ENCODE data around the gene NPTX1. TPM values are rescaled to one million over a fixed set of nuclear protein-coding genes. Genes with fewer than 3 reads are reported as not detected.

NPTX1 gene
- total and polyA plus RNA-seq, 2 donors (not counting 1 experiment from before 2014, with no cell fraction given) = 0.07 to 0.57 TPM

DNA sequence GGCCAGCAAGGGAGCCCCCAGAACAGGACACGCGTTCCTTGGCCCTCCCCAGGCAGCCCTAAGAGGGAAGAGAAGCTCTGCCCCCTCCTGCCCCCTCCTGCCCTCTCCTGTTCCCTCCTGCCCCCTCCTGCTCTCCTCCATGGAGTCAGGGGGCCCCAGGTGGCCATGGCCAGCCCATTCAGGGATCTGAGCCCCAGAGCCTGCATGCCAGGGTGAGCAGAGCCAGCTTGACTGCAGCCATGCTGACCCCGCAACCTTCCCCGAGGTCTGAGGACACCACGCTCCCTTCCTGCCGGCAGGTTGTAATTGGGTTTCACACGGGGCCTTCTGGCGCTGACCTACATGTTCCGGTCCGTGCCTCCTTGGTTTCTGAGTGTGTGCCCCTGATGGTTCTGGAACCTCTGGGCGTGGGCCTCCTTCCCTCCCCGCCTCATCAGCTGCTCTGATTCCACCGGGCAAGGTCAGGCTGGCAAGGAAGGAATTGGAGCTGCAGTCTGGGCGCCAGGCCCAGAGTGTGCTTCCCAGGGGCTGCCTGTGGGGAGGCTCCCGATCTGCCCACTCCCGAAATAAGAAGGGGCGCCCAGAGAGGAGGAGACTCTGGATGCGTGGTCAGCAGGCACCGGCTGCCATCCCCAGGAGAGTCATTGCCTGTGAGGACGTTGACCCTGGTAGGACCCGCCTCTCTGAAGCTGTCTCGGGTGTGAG is 23.7 kb upstream of the NPTX1 start:
- H2AFZ ChIP-seq (ENCODE audit: insufficient read depth, low read depth, low read length, poor library complexity, severe bottlenecking) = no peak overlapping the region
- ChIA-PET POLR2A (no interaction called here), CTCF (interaction anchor here (0.7 kb wide), 1 partner anchor 73 kb away, joined by 3 read pairs; no protein-coding TSS in a partner anchor)
- H3K27ac Mint-ChIP-seq = no peak overlapping the region
- peaks cover 0 to 3% (median 0%) of the 10 kb centered on the region in 3 donors for H3K9me3 ChIP-seq (ENCODE audit: control extremely low read depth in 1 of 3, control insufficient read depth in 2 of 3, insufficient read depth in 1 of 3, low read length in 2 of 3)
- no peaks in the 10 kb centered on the region for H3K9me3 Mint-ChIP-seq (ENCODE audit: insufficient read depth)
- H3K4me1 Mint-ChIP-seq = peaks cover 1% of the 10 kb centered on the region
- no peak overlapping the region for H3K4me3 ChIP-seq (ENCODE audit: control extremely low read depth in 1 of 5, extremely low read depth in 1 of 5, insufficient read depth in 1 of 5, low read depth in 2 of 5, low read length in 4 of 5)
- ATAC-seq (ENCODE audit: low read depth) = no peak
- no peak overlapping the region for H3K4me3 Mint-ChIP-seq
- H4K20me1 ChIP-seq (ENCODE audit: control insufficient read depth, insufficient read depth, low read length, poor library complexity, severe bottlenecking) = no peaks in the 10 kb centered on the region
- DNase-seq = no peak
- 87% methylated on average over 20 of the region's 22 CpGs for WGBS (ENCODE audit: insufficient coverage)
- H3K27me3 ChIP-seq (replicated peaks in 1 of 4; ENCODE audit: control extremely low read depth in 1 of 4, control insufficient read depth in 3 of 4, insufficient read depth in 4 of 4, low read length in 3 of 4) = peaks cover 0 to 34% (median 2%) of the 10 kb centered on the region in 4 experiments
- H3K79me2 ChIP-seq (ENCODE audit: control insufficient read depth, insufficient read depth, low read length) = no peaks in the 10 kb centered on the region
- H3K4me2 ChIP-seq (replicated peaks; ENCODE audit: low read depth, low read length, poor library complexity, severe bottlenecking) = no peak overlapping the region
- no peak for TF ChIP-seq EZH2 (IDR thresholded peaks at IDR 0.05; ENCODE audit: borderline replicate concordance, insufficient read depth, low read depth, low read length, poor library complexity, severe bottlenecking)
- TF ChIP-seq, protein P1, sequence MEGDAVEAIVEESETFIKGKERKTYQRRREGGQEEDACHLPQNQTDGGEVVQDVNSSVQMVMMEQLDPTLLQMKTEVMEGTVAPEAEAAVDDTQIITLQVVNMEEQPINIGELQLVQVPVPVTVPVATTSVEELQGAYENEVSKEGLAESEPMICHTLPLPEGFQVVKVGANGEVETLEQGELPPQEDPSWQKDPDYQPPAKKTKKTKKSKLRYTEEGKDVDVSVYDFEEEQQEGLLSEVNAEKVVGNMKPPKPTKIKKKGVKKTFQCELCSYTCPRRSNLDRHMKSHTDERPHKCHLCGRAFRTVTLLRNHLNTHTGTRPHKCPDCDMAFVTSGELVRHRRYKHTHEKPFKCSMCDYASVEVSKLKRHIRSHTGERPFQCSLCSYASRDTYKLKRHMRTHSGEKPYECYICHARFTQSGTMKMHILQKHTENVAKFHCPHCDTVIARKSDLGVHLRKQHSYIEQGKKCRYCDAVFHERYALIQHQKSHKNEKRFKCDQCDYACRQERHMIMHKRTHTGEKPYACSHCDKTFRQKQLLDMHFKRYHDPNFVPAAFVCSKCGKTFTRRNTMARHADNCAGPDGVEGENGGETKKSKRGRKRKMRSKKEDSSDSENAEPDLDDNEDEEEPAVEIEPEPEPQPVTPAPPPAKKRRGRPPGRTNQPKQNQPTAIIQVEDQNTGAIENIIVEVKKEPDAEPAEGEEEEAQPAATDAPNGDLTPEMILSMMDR (IDR thresholded peaks at IDR 0.05) = no peak
- H3K4me1 ChIP-seq (ENCODE audit: control insufficient read depth in 2 of 2, insufficient read depth in 2 of 2, low read length in 2 of 2) = no peaks in the 10 kb centered on the region
- no peak overlapping the region for H3K27ac ChIP-seq (ENCODE audit: low read length in 2 of 2)
- no peaks in the 10 kb centered on the region for H3K36me3 ChIP-seq (replicated peaks in 1 of 2; ENCODE audit: control extremely low read depth in 1 of 2, control insufficient read depth in 1 of 2, extremely low read depth in 1 of 2, insufficient read depth in 2 of 2, low read length in 1 of 2)
- H3K27me3 Mint-ChIP-seq = peaks cover 49% of the 10 kb centered on the region
- intact Hi-C loops (cut with micrococcal nuclease) = no loop called here
- H3K9ac ChIP-seq (ENCODE audit: low read length) = no peak overlapping the region

DNA sequence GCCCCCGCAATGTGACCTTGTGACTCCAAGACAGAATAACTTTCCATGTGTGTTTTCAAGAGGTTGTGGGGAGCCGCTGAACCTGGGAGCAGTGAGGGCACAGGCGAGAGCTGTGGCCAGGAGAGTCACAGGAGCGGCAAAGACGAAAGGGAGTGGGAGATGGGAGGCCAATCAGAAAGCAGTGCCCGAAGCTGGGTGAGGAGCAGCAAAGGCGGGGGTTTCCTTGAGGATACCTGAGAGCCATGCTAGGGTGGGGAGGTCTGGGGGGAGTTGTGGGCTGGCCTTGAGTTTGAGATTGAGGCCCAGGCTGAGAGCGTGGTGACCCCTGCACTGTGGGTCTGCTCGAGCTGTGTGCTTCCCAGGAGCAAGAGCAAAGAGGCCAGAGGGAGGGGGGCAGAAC is 23.2 kb upstream of the NPTX1 start:
- no peaks in the 10 kb centered on the region for H4K20me1 ChIP-seq (ENCODE audit: control insufficient read depth, insufficient read depth, low read length, poor library complexity, severe bottlenecking)
- no peak overlapping the region for H3K4me3 ChIP-seq (ENCODE audit: control extremely low read depth in 1 of 5, extremely low read depth in 1 of 5, insufficient read depth in 1 of 5, low read depth in 2 of 5, low read length in 4 of 5)
- intact Hi-C loops (cut with micrococcal nuclease) = no loop called here
- Mint-ChIP-seq H3K27me3 (peaks cover 47% of the 10 kb centered on the region), H3K27ac (no peak overlapping the region), H3K4me3 (no peak overlapping the region), H3K4me1 (peaks cover 1% of the 10 kb centered on the region), H3K9me3 (ENCODE audit: insufficient read depth) (no peaks in the 10 kb centered on the region)
- no peak overlapping the region for H3K4me2 ChIP-seq (replicated peaks; ENCODE audit: low read depth, low read length, poor library complexity, severe bottlenecking)
- DNase-seq (no peak), ATAC-seq (ENCODE audit: low read depth) (no peak)
- WGBS (ENCODE audit: insufficient coverage) = 85% methylated on average over 9 of the region's 9 CpGs
- TF ChIP-seq EZH2 (IDR thresholded peaks at IDR 0.05; ENCODE audit: borderline replicate concordance, insufficient read depth, low read depth, low read length, poor library complexity, severe bottlenecking) = no peak
- TF ChIP-seq, protein P1 (IDR thresholded peaks at IDR 0.05) = no peak
- H3K79me2 ChIP-seq (ENCODE audit: control insufficient read depth, insufficient read depth, low read length) = no peaks in the 10 kb centered on the region
- ChIA-PET POLR2A (no interaction called here), CTCF (no interaction called here)
- H3K9ac ChIP-seq (ENCODE audit: low read length) = no peak overlapping the region
- H3K27ac ChIP-seq (ENCODE audit: low read length in 2 of 2) = no peak overlapping the region
- H2AFZ ChIP-seq (ENCODE audit: insufficient read depth, low read depth, low read length, poor library complexity, severe bottlenecking) = no peak overlapping the region
- no peaks in the 10 kb centered on the region for H3K36me3 ChIP-seq (replicated peaks in 1 of 2; ENCODE audit: control extremely low read depth in 1 of 2, control insufficient read depth in 1 of 2, extremely low read depth in 1 of 2, insufficient read depth in 2 of 2, low read length in 1 of 2)
- H3K4me1 ChIP-seq (ENCODE audit: control insufficient read depth in 2 of 2, insufficient read depth in 2 of 2, low read length in 2 of 2) = no peaks in the 10 kb centered on the region
- peaks cover 0 to 34% (median under 1%) of the 10 kb centered on the region in 4 experiments for H3K27me3 ChIP-seq (replicated peaks in 1 of 4; ENCODE audit: control extremely low read depth in 1 of 4, control insufficient read depth in 3 of 4, insufficient read depth in 4 of 4, low read length in 3 of 4)
- peaks cover 0 to 3% (median 0%) of the 10 kb centered on the region in 3 donors for H3K9me3 ChIP-seq (ENCODE audit: control extremely low read depth in 1 of 3, control insufficient read depth in 2 of 3, insufficient read depth in 1 of 3, low read length in 2 of 3)
